Lung (tissue), 12 donors: ENCODE results near the gene PRKN. TPM values are rescaled to one million over a fixed set of nuclear protein-coding genes. Genes with fewer than 3 reads are reported as not detected.

Experiments used
- ATAC-seq: fragments of 200-7000 bp; cut with Tn5 transposase; one replicate; pipeline ENCODE4 v1.9.1; 2020; ENCODE audit warnings: moderate number of reproducible peaks; ENCODE audit not compliant: insufficient read depth, low FRiP score
- DNase-seq, 3 donors: peaks; one replicate each; pipeline ENCODE4 v3.0.0-alpha.2; 2013 to 2017
- H3K27ac ChIP-seq, 2 donors: one replicate each; pipeline ENCODE4 v1.5.1; 2013; ENCODE audit warnings: mild to moderate bottlenecking in 2 of 2, moderate library complexity in 2 of 2, control low read depth in 1 of 2, inconsistent platforms in 1 of 2, low read depth in 1 of 2, low read length in 1 of 2
- H3K27me3 ChIP-seq, 3 donors: one replicate each; pipeline ENCODE4 v1.5.1; 2013; ENCODE audit warnings: low read length in 2 of 3; ENCODE audit not compliant: control insufficient read depth in 3 of 3, insufficient read depth in 3 of 3
- H3K36me3 ChIP-seq, 4 donors: one replicate each; pipeline ENCODE4 v1.5.1; 2013; ENCODE audit warnings: low read length in 4 of 4, mild to moderate bottlenecking in 1 of 4, moderate library complexity in 1 of 4; ENCODE audit not compliant: control insufficient read depth in 4 of 4, insufficient read depth in 4 of 4
- H3K4me1 ChIP-seq, 5 donors: one replicate each; pipeline ENCODE4 v1.5.1; 2013; ENCODE audit warnings: low read length in 5 of 5, mild to moderate bottlenecking in 2 of 5, moderate library complexity in 1 of 5; ENCODE audit not compliant: control insufficient read depth in 5 of 5, insufficient read depth in 5 of 5
- H3K4me3 ChIP-seq: one replicate; pipeline ENCODE4 v1.5.1; 2013; ENCODE audit warnings: mild to moderate bottlenecking, control low read depth, moderate library complexity
- H3K9ac ChIP-seq, 2 donors: one replicate each; pipeline ENCODE4 v1.5.1; 2013; ENCODE audit warnings: low read length in 2 of 2, control low read depth in 1 of 2; ENCODE audit not compliant: insufficient read depth in 1 of 2
- H3K9me3 ChIP-seq, 4 donors: one replicate each; pipeline ENCODE4 v1.5.1; 2013; ENCODE audit warnings: low read length in 3 of 4, mild to moderate bottlenecking in 1 of 4, moderate library complexity in 1 of 4; ENCODE audit not compliant: control insufficient read depth in 4 of 4, insufficient read depth in 3 of 4
- CTCF ChIP-seq: IDR thresholded peaks from 2 replicates; pipeline ENCODE4 v1.5.1; 2012; ENCODE audit warnings: mild to moderate bottlenecking; ENCODE audit errors: control extremely low read depth, extremely low read depth
- WGBS, 2 donors: extraction: QIAGEN DNeasy Blood & Tissue Kit; methylation state at CpG; one replicate each; pipeline ENCODE4 v1.1.7; 2013; 5-methylcytosine and 5-hydroxymethylcytosine counted together
- polyA plus RNA-seq, 2 donors: library from polyadenylated mRNA; stranded (reverse); fragments of 200-250 nt; gene quantifications; one replicate each; pipeline ENCODE4 v1.2.1, GENCODE V29; 2013
- total RNA-seq, 2 donors: library from RNA; depleted of rRNA in 1 of 2; stranded (reverse); fragments of >200 nt in 1 of 2; gene quantifications; one replicate each; pipeline ENCODE4 v1.2.1, GENCODE V29; 2014 to 2021
- donor health status: control.
- donor health status: control.
- donor health status: Bipolar disorder and iron deficiency.
- donor health status: healthy.
- donor health status: DM: yes; HTN: yes; CAD: no.

The PRKN gene
- total and polyA plus RNA-seq, 4 donors, result 0.27 to 11.2 (median 3.1) TPM

DNA sequence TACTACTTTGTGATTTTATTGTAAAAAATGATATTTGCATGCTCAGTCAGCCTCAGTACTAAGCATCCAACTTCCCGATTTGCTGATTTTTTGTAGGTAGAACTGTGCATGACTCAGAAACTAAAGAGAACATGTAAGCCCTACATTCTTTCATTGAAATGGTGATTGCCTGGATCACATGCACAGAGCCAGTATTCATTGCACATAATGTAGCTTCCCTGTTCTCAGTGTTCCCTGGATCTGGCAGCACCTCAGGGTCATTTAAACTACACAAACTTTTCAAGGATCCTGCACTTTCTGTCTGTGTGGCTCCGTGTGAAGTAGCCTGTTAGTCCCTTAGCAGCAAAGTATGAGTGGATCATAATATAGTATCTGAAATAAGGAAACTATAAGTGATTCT is 1030.8 kb downstream of the PRKN start:
- no peaks in the 10 kb centered on the region for H3K9me3 ChIP-seq
- no peaks in the 10 kb centered on the region for H3K27me3 ChIP-seq
- WGBS, 2 donors, result 71 to 79% methylated on average over 2 of the region's 2 CpGs
- DNase-seq (no peak), ATAC-seq (no peak)
- H3K4me3 ChIP-seq, result no peak overlapping the region
- TF ChIP-seq CTCF, result no peak
- no peak overlapping the region for H3K27ac ChIP-seq
- no peak overlapping the region for H3K9ac ChIP-seq
- H3K36me3 ChIP-seq, result no peaks in the 10 kb centered on the region
- no peaks in the 10 kb centered on the region for H3K4me1 ChIP-seq

GRCh38 chr6:161694995-161695394 is 1032.6 kb downstream of the PRKN start:
- WGBS, 2 donors, result 66 to 79% methylated on average over 3 of the region's 3 CpGs
- Histone ChIP-seq H3K4me3 (no peak overlapping the region), H3K27ac (no peak overlapping the region), H3K4me1 (no peaks in the 10 kb centered on the region), H3K27me3 (no peaks in the 10 kb centered on the region), H3K36me3 (no peaks in the 10 kb centered on the region), H3K9ac (no peak overlapping the region), H3K9me3 (no peaks in the 10 kb centered on the region)
- no peak for TF ChIP-seq CTCF
- DNase-seq (peak in 1 of 3 donors; percentile 11), ATAC-seq (no peak)

- no peak overlapping the region for H3K27ac ChIP-seq
- WGBS, 2 donors, result 81 to 88% methylated on average over 4 of the region's 4 CpGs
- TF ChIP-seq CTCF, result no peak
- H3K9me3 ChIP-seq, result peaks cover 0 to 5% (median 0%) of the 10 kb centered on the region in 4 donors
- H3K4me1 ChIP-seq, result no peaks in the 10 kb centered on the region
- H3K27me3 ChIP-seq, result no peaks in the 10 kb centered on the region
- no peak for DNase-seq
- no peaks in the 10 kb centered on the region for H3K36me3 ChIP-seq
- no peak overlapping the region for H3K9ac ChIP-seq
- H3K4me3 ChIP-seq, result no peak overlapping the region
- no peak for ATAC-seq
Observed at GRCh38 chr6:161686655-161687054, 1040.9 kb downstream of the PRKN start.
